GM20431 (cell line): ENCODE measurements around the gene SORCS2.

ENCODE experiments used
- in situ Hi-C: fragments of 300-500 bp; cut with MseI, MboI; formaldehyde crosslinking; loops from one replicate; pipeline ENCODE4 v1.15.0; 2020; ENCODE audit warnings: low sequenced_read_pairs; ENCODE audit not compliant: unreplicated experiment

Gene SORCS2

DNA sequence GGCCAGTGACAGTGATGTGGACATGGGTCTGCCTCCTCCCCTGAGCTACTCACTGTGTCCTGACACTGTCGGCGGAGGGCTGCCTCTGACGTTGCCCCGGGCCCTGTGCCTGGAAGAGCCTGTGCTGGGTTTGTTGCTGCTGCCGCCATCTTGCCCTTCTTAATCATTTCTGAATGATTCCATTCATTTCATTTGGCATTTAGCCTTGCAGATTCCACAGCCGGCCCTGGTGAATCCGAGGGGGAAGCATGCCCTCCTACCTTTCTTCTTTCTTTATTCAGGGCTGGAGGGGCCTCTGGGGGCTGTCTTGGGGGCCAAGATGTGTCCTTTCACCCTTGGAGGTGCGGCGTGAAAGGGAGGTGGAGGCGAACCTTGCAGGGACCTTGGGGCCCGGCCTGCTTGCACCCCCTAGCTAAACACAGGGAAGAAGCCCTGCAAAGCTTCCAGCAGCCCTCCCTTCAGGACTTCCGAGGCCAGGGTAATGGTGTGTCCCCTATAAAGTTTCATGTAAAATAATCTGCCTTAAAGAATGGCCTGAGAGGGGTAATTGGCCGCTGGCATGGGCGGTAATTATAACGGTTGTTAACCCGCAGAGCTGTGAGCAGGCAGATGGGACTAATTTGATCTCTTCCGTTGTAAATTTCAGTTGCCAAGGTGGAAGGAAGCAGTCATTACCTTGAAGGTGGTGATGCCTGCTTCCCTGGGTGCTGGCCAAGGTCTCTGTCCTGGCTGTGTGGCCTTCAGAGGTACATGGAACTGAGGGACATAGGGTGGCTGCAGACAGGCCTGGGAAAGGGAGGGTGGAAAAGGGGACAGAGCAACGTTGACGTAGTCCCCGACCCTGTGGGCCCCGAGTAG is 150.1 kb downstream of the SORCS2 start:
- in situ Hi-C loops: no loop called here

GRCh38 chr4:7343081-7343655 is 150.8 kb downstream of the SORCS2 start:
- in situ Hi-C loops: no loop called here

GRCh38 chr4:7343950-7344349 is 151.6 kb downstream of the SORCS2 start:
- in situ Hi-C loops: no loop called here

GRCh38 chr4:7344636-7345155 is 152.4 kb downstream of the SORCS2 start:
- in situ Hi-C loops: no loop called here

- in situ Hi-C loops: no loop called here
Observed at GRCh38 chr4:7347981-7348380, 155.6 kb downstream of the SORCS2 start.

DNA sequence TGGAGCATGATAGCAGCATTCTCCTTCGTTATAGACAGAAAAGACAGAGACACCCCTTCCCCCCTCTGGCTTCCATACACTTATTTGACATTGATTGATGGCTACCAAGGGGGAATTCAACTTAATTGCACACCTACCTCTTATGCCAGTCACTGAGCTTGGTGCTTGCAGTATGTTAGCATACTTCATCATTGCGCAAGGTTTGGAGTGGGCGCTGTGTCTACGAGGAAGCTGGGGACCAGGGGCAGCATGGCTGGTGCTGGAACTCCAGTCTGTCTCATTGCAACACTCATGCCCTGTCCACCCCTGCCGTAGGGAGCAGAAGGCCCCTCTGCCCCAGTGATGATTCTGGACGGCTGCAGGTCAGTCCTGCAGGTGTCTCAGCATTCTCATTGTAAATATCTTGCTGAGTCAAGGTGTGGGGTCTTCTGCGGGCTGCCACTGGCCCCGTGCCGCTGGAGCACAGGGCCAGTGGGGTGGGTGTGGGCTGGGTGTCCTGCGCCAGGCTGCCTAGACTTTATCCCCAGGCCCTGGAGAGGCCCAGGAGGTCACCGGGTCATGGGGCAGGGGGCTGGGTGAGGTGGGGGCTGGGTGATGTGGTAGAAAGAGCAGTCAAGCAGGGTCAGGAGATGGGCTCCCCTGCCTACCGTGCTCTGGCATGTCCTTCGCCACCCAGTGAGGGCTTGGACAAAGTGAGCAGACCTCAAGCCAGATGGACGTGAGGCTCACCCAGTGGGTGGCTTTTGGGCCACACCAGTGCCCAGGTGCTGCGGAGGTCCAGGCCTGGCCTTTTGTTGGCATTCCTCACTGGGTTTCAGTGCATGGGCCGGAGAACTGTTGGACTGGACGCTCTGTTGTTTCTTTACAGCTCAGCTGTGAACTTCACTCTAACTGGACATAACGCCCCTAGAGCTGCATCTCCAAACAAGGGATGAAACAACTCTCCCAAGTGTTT is 156.9 kb downstream of the SORCS2 start:
- in situ Hi-C loops: no loop called here

DNA sequence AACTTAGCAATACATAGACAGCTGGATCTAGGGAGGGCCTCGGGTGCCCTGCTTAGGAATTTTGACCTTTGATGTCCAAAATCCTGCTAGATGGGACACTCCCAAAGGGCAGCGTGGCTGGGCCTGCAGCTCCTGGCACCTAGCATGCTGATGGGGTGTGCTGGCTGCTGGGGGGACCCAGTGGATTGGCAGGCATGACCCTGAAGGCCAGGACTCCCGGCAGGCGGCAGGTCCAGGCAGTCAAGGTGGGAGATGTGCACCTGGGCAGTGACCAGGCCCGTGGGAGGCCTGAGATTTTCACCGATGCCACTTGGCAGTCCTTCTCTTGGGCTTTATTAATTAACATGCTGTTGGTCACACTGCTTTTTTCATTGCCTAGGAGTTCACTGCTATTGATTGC is 158.1 kb downstream of the SORCS2 start:
- in situ Hi-C loops: no loop called here

DNA sequence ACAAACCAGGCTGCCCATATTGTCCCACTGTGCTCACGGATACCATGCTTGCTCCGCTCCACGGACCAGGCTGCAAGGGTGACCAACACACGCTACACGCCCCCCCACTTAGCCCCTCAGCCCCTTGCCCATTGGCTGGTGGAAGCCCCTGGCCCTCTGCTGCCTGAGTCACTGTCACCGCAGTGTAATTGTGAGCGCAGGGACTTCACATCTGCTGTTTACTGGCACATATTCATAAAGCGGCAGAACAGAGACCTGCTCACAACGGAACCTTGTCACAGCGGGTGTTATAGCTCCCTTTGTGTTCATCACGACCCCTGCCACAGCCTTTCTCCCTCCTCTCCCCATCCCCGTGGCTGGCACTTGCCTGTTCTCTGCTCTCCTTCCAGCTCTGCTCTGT is 158.7 kb downstream of the SORCS2 start:
- in situ Hi-C loops: no loop called here

GRCh38 chr4:7352486-7352885 is 160.1 kb downstream of the SORCS2 start:
- in situ Hi-C loops: no loop called here

- in situ Hi-C loops: no loop called here
Observed at GRCh38 chr4:7353046-7353790, 160.9 kb downstream of the SORCS2 start.

- in situ Hi-C loops: no loop called here
Observed at GRCh38 chr4:7353846-7354610, 161.7 kb downstream of the SORCS2 start.

DNA sequence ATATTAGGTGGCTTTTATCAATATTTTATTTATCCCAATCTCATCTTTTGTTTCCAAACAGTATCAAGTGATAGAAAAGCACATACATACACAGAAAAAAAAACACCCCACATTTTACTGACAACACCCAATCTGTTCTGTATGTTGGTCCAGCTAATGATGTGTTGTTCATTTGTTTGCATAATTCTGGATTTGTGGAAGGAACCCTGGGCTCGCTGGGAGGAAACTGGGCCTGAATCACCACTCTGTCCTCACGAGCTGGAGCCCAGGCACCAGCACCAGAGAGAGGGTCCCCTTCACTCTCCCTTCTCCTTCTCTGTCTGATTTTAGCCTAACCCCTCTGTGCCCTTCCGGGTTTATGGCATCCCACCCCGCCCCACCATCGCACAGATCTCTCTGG is 162.6 kb downstream of the SORCS2 start:
- in situ Hi-C loops: no loop called here

- in situ Hi-C loops: no loop called here
Observed at GRCh38 chr4:7355795-7356194, 163.5 kb downstream of the SORCS2 start.

DNA sequence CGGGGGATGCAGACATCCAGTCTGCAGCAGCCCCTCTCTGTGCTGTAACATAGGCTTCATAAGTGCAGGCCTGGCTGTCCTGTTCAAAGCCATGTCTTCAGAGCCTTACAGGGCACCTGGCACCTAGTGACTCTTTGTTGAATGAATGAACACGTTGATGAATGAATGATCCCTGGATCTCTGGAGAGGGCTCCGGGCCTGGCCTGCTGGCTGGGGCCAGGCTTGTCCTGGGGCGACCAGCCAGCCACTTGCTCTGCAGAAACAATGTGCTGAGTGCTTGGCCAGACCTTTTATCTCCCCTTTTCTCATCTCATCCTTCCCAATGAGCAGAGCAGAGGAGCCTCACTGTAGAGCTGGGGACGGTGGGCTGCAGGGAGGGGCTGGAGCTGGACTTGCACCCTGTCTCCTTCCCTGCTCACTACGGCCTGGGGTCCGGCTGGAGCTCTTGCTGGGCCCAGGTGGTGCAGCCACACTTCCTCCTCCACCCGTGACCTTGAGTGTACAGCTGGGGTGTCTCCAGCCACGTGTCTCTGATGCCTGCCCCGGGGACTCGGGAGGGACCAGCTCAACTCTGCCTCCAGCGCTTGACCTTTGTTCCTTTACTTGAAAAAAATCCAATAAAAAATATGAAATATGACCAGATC is 164.5 kb downstream of the SORCS2 start:
- in situ Hi-C loops: no loop called here

- in situ Hi-C loops: no loop called here
Observed at GRCh38 chr4:7357323-7357722, 165.0 kb downstream of the SORCS2 start.

GRCh38 chr4:7358100-7358735 is 165.9 kb downstream of the SORCS2 start:
- in situ Hi-C loops: no loop called here

DNA sequence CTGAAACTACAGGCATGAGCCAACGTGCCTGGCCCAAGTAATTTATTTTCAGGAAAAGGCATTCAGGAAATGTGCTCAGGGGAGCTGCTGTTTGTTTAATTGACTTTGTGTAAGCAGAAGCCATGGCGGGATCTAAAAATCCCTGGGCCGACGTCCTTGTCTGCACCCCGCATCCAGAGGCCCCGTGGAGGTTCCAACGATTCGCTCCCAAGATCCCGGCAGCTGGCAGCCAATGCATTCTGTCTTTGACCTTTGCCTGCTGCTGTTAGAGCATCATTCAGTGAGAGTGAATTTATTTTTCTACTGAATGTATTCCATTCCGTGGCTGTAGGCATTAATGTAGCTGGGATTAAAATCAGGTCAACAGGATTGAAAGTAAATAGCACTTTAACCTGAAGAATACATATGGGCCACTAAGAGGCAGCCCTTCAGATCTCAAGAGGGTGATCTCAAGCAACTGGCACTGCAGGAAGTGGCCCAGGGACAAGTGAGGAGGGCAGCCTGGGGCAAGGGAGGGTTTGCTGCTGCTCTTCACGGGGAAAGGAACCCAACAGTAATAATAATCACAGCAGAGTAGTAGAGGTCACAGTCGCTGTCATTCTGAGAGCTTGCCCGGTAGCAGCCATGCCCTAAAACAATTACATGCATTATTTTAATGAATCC is 167.2 kb downstream of the SORCS2 start:
- in situ Hi-C loops: no loop called here

DNA sequence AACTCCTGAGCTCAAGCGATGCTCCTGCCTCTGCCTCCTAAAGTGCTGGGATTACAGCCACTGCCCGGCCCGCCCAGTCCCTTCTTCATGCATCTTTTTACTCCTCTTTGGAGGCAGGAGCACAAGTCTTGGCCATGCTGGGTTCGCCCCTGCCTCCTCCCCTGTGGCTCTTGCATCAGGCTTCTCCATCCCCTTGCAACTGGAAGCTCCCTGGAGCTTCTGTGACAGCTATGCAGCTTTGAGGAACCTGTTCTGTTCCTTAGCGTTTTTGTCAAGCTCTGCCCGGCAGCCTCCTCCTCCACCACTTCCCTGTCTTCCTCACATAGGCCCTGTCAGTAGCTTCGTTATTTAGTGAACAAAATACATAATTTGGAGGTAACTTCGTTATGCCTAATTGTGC is 168.5 kb downstream of the SORCS2 start:
- in situ Hi-C loops: no loop called here
